Measurements from ENCODE around the gene RAD9A.

The RAD9A gene

DNA sequence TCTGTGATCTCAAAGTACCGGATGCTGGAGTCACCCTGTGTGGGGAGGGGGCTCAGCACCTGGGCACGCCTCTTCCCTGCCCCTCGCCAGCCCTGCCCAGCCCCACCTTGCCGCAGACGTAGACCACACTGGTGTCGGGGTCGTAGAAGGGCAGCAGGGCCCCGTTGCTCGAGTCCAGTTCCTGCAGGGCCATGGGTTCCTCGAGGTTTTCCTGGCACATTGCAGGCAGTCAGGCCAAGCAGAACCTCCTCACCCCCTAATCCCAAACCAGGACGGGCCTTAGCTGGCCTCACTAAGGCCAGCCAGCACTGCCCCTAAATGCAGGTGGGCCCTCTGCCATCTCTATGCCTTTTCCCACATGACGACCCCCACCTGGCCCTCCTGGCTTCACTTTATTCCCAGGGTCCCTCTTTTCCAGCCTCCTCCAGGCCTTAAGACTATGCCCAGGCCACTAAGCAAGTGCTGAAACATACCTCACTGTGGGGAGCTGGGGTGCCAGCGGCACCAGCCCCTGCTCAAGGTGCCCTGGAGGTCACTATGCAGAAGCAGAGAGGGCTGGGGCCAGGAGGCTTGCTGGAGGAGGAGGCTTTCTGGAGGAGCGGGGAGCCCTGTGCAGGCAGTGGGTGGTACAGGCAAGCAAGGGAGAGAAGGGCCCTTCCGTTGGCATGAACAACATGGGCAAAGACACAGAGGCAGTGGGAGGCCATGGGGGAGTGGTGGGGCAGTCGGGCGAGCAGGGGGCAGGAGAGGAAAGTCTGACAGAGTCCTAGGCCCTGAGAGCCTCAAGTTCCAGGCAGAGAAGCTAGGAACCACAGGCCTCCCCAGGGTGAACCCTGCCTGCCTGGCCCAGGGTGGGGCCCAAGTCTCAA is 48.7 kb downstream of the RAD9A start:
- no peak for DNase-seq (ENCODE audit: low read depth in 2 of 2)

DNA sequence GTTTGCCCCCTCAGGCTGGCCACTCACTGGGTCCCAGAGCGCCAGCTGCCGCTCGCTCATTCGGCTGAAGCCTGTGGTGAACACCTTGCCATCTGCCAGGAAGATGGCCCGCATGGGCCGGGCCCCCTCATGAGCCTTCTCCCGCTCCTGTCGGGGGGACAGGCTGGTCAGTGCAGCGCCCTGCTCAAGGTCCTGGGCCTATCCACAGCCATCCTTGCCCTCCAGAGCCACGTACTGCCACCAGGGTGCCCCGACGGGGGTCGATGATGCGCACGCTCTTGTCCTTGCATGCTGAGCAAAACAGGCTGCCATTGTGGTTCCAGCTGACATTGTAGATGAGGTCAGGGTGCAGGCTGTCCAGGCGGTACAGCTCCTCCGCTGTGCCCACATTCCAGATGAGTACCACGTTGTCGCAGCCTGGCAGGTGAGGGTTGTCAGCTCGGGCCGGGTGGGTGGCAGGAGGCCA is 49.3 kb downstream of the RAD9A start:
- DNase-seq (ENCODE audit: low read depth in 2 of 2): no peak

DNA sequence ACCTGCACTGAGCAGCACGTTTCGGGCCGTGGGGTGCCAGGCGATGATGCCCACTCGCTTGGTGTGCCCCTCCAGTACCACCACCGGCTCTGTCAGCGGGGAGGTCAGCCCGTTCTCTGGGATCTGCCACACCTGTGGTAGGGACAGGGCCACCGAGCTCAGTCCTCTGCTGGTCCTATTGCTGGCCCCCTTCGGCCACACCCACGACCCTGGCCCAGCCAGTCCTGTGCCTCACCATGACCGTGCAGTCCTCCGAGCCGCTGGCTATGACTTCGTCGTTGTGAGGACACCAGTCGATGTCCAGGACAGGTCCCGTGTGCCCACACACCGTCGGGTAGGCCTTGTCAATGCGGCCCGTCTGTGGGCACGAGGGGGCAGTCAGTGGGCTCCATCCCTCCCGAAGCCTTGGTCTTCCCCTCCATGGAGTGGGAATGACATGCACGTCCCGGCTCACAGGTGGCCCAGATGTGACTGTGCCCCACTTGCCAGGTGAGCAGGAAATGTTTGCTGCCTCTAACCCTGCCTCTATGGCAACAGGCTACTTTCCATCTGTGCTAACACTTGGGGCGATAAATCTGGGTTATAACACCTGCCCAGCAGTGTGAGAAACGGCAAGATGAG is 50.1 kb downstream of the RAD9A start:
- no peak for DNase-seq (ENCODE audit: low read depth in 2 of 2)

DNA sequence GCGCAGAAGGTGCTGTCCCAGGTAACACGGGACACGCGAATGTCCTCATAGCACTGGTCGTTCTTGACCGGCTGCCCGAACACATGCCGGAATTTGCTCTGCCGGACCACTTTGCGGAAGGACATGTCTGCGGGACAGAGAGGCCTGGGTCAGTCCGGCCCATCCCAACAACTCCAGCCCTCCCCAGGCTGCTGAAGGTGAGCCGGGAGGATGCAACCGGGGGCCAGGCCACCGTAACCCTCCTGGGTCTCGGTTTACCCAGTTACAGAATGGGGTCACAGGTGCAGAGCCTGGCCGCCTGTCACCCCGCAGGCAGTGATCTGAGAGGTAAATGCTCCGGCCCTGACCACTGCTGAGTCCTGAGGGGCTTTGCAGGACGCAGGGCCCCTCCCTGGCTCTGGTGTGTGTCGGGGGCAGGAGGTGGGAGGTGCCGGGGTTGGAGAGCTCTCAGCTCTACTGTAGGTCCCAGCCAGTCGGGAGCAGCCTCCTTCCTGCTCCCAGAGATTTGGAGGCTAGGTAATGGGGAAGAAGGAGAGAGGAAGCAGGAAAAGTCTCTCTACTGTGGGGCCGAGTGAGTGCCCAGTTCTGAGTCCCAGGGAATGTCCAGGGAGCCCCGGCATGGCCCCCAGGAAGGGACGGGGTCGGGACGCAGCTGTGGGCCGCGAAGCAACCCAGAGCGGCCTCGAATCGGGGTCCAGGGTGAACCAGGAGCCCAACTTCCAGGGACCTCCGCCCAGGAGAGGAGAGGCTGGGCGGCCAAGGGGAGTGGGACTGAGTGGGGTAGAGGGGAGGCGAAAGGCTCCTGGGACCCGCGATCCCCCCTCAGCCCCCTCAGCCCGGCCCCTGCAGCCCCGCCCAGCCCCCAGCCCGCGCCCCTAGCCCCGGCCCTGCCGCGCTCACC is 51.0 kb downstream of the RAD9A start:
- DNase-seq (ENCODE audit: low read depth in 2 of 2): no peak

DNA sequence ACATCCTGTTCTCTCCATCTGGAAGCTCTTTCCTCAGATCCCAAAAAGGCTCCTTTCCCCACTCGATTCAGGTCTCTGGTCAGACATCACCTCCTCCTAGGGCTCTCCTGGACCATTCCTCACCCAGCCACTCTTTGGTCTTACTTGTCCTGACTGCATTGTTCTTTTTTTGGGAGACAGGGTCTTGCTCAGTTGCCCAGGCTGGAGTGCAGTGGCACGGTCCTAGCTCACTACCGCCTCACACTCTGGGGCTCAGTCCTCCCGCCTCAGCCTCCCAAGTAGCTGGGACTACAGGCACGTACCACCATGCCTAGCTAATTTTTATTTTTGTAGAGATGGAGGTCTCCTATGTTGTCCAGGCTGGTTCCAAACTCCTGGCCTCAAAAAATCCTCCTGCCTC is 53.7 kb downstream of the RAD9A start:
- no peak for DNase-seq (ENCODE audit: low read depth in 2 of 2)

Data from activated CD8-positive, alpha-beta memory T cell treated with anti-CD3 and anti-CD28 coated beads for 4 hours (primary cell).